Thyroid gland (tissue), 4 donors: ENCODE data around the gene FIS1.

Source experiments
- CTCF ChIP-seq, 6 experiments: fragments of 200-600 bp in 3 of 6; fragments of 450-650 bp in 3 of 6; sonication (generic) in 3 of 6; IDR thresholded peaks; one replicate each; pipeline ENCODE4 v1.5.1; 2016 to 2019; ENCODE audit warnings: antibody characterized with exemption in 6 of 6, mild to moderate bottlenecking in 2 of 6, inconsistent platforms in 1 of 6, moderate library complexity in 1 of 6
- POLR2A ChIP-seq, 2 donors: fragments of 450-650 bp; IDR thresholded peaks; one replicate each; pipeline ENCODE4 v1.6.1; 2017; ENCODE audit warnings: antibody characterized with exemption in 2 of 2, mild to moderate bottlenecking in 2 of 2, moderate library complexity in 1 of 2

- TF ChIP-seq CTCF (IDR thresholded peaks at IDR 0.05) (no peak), POLR2A (IDR thresholded peaks at IDR 0.05) (no peak)
Observed at GRCh38 chr7:101240226-101241014, 4.5 kb downstream of the FIS1 start.
